ENCODE results near the gene ALPK1.

GRCh38 chr4:112378243-112378620 is 81.1 kb downstream of the ALPK1 start:
- TF ChIP-seq, protein P1, sequence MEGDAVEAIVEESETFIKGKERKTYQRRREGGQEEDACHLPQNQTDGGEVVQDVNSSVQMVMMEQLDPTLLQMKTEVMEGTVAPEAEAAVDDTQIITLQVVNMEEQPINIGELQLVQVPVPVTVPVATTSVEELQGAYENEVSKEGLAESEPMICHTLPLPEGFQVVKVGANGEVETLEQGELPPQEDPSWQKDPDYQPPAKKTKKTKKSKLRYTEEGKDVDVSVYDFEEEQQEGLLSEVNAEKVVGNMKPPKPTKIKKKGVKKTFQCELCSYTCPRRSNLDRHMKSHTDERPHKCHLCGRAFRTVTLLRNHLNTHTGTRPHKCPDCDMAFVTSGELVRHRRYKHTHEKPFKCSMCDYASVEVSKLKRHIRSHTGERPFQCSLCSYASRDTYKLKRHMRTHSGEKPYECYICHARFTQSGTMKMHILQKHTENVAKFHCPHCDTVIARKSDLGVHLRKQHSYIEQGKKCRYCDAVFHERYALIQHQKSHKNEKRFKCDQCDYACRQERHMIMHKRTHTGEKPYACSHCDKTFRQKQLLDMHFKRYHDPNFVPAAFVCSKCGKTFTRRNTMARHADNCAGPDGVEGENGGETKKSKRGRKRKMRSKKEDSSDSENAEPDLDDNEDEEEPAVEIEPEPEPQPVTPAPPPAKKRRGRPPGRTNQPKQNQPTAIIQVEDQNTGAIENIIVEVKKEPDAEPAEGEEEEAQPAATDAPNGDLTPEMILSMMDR (conservative IDR thresholded peaks at IDR 0.05) = no peak
- TF ChIP-seq ZFX (IDR thresholded peaks at IDR 0.05) = no peak

Measured in C4-2B (cell line).